Thymus (tissue), 11 donors: ENCODE results near the gene DBH. TPM values are rescaled to one million over a fixed set of nuclear protein-coding genes. Genes with fewer than 3 reads are reported as not detected.

Experiments
- DNase-seq, 9 donors: peaks; one replicate each; pipeline ENCODE4 v3.0.0-alpha.2; 2013; ENCODE audit warnings: low spot score in 9 of 9, low read depth in 6 of 9, missing footprints in 1 of 9
- H3K27ac ChIP-seq, 2 donors: one replicate each; pipeline ENCODE4 v1.5.1; 2013; ENCODE audit warnings: control low read depth in 1 of 2, low read depth in 1 of 2, low read length in 1 of 2, mild to moderate bottlenecking in 1 of 2, moderate library complexity in 1 of 2
- H3K27me3 ChIP-seq, 2 donors: one replicate each; pipeline ENCODE4 v1.5.1; 2013; ENCODE audit warnings: low read length in 1 of 2; ENCODE audit not compliant: control insufficient read depth in 2 of 2, insufficient read depth in 1 of 2
- H3K36me3 ChIP-seq, 2 donors: one replicate each; pipeline ENCODE4 v1.5.1; 2013; ENCODE audit warnings: low read length in 1 of 2, mild to moderate bottlenecking in 1 of 2, moderate library complexity in 1 of 2; ENCODE audit not compliant: control insufficient read depth in 2 of 2, insufficient read depth in 2 of 2
- H3K4me1 ChIP-seq, 2 donors: one replicate each; pipeline ENCODE4 v1.5.1; 2013; ENCODE audit warnings: low read length in 2 of 2; ENCODE audit not compliant: control insufficient read depth in 2 of 2, insufficient read depth in 2 of 2
- H3K4me3 ChIP-seq, 2 donors: one replicate each; pipeline ENCODE4 v1.5.1; 2013; ENCODE audit warnings: low read length in 2 of 2, control low read depth in 1 of 2, mild to moderate bottlenecking in 1 of 2
- H3K9me3 ChIP-seq, 2 donors: one replicate each; pipeline ENCODE4 v1.5.1; 2013; ENCODE audit warnings: low read length in 1 of 2, mild to moderate bottlenecking in 1 of 2; ENCODE audit not compliant: control insufficient read depth in 2 of 2, insufficient read depth in 1 of 2
- WGBS: extraction: QIAGEN DNeasy Blood & Tissue Kit; methylation state at CpG from one replicate; pipeline ENCODE4 v1.1.7; 2013; 5-methylcytosine and 5-hydroxymethylcytosine counted together
- polyA plus RNA-seq: library from polyadenylated mRNA; stranded (reverse); fragments of 200-250 nt; gene quantifications from one replicate; pipeline ENCODE4 v1.2.3, GENCODE V29; 2013
- total RNA-seq: library from RNA; stranded (reverse); fragments of 120-200 nt; gene quantifications from one replicate; pipeline ENCODE4 v1.2.4, GENCODE V29; 2013
- donor health status: healthy.

The DBH gene
- total and polyA plus RNA-seq, 2 donors = 0.25 to 0.28 TPM

- Histone ChIP-seq H3K4me1 (no peaks in the 10 kb centered on the region), H3K27ac (no peak overlapping the region), H3K4me3 (no peak overlapping the region), H3K27me3 (peaks cover 0 to 41% of the 10 kb centered on the region in 2 donors), H3K36me3 (no peaks in the 10 kb centered on the region), H3K9me3 (no peaks in the 10 kb centered on the region)
- DNase-seq = no peak
- whole genome bisulfite sequencing = 77% methylated on average over 16 of the region's 16 CpGs
Measured at GRCh38 chr9:133642708-133643361, 6.7 kb downstream of the DBH start.

GRCh38 chr9:133643362-133643755, 7.2 kb downstream of the DBH start:
- peaks cover 0 to 42% of the 10 kb centered on the region in 2 donors for H3K27me3 ChIP-seq
- WGBS = 97% methylated on average over 20 of the region's 20 CpGs
- no peaks in the 10 kb centered on the region for H3K4me1 ChIP-seq
- DNase-seq = no peak
- H3K36me3 ChIP-seq = no peaks in the 10 kb centered on the region
- no peak overlapping the region for H3K27ac ChIP-seq
- peaks cover 0 to 2% of the 10 kb centered on the region in 2 donors for H3K9me3 ChIP-seq
- H3K4me3 ChIP-seq = no peak overlapping the region

GRCh38 chr9:133643978-133644760, 8.0 kb downstream of the DBH start:
- Histone ChIP-seq H3K27ac (no peak overlapping the region), H3K9me3 (peaks cover 0 to 4% of the 10 kb centered on the region in 2 donors), H3K4me1 (no peaks in the 10 kb centered on the region), H3K4me3 (no peak overlapping the region), H3K27me3 (peaks cover 0 to 43% of the 10 kb centered on the region in 2 donors), H3K36me3 (no peaks in the 10 kb centered on the region)
- 93% methylated on average over 23 of the region's 23 CpGs for WGBS
- DNase-seq = no peak

- 50% methylated on average over 10 of the region's 10 CpGs for WGBS
Measured at GRCh38 chr9:133645021-133645765, 9.0 kb downstream of the DBH start.

GRCh38 chr9:133647148-133647547, 11.0 kb downstream of the DBH start:
- Histone ChIP-seq H3K27me3 (peaks cover 0 to 51% of the 10 kb centered on the region in 2 donors), H3K36me3 (no peaks in the 10 kb centered on the region), H3K4me1 (no peaks in the 10 kb centered on the region), H3K9me3 (peaks cover 0 to 4% of the 10 kb centered on the region in 2 donors), H3K27ac (no peak overlapping the region), H3K4me3 (no peak overlapping the region)
- DNase-seq = no peak
- WGBS = 80% methylated on average over 7 of the region's 7 CpGs

More at GRCh38 chr9:133645021-133645765, 9.0 kb downstream of the DBH start:
- Histone ChIP-seq H3K4me3 (no peak overlapping the region), H3K27ac (no peak overlapping the region), H3K4me1 (no peaks in the 10 kb centered on the region), H3K27me3 (peaks cover 0 to 49% of the 10 kb centered on the region in 2 donors), H3K9me3 (peaks cover 0 to 4% of the 10 kb centered on the region in 2 donors), H3K36me3 (no peaks in the 10 kb centered on the region)
- no peak for DNase-seq

GRCh38 chr9:133647765-133648469, 11.8 kb downstream of the DBH start:
- H3K4me1 ChIP-seq = no peaks in the 10 kb centered on the region
- no peaks in the 10 kb centered on the region for H3K36me3 ChIP-seq
- WGBS = 89% methylated on average over 25 of the region's 25 CpGs
- no peak for DNase-seq
- peaks cover 0 to 55% of the 10 kb centered on the region in 2 donors for H3K27me3 ChIP-seq
- H3K4me3 ChIP-seq = no peak overlapping the region
- peaks cover 0 to 4% of the 10 kb centered on the region in 2 donors for H3K9me3 ChIP-seq
- no peak overlapping the region for H3K27ac ChIP-seq

- H3K27ac ChIP-seq = no peak overlapping the region
- no peak for DNase-seq
- WGBS = 85% methylated on average over 7 of the region's 7 CpGs
- peaks cover 0 to 59% of the 10 kb centered on the region in 2 donors for H3K27me3 ChIP-seq
- H3K4me1 ChIP-seq = no peaks in the 10 kb centered on the region
- peaks cover 0 to 4% of the 10 kb centered on the region in 2 donors for H3K9me3 ChIP-seq
- H3K36me3 ChIP-seq = no peaks in the 10 kb centered on the region
- no peak overlapping the region for H3K4me3 ChIP-seq
Measured at GRCh38 chr9:133649194-133649593, 13.0 kb downstream of the DBH start.

- H3K27me3 ChIP-seq = peaks cover 0 to 63% of the 10 kb centered on the region in 2 donors
- DNase-seq = no peak
- no peaks in the 10 kb centered on the region for H3K36me3 ChIP-seq
- H3K9me3 ChIP-seq = peaks cover 0 to 4% of the 10 kb centered on the region in 2 donors
- no peak overlapping the region for H3K4me3 ChIP-seq
- peaks cover 0 to 3% of the 10 kb centered on the region in 2 donors for H3K4me1 ChIP-seq
- H3K27ac ChIP-seq = no peak overlapping the region
- 94% methylated on average over 12 of the region's 12 CpGs for WGBS
Measured at GRCh38 chr9:133650026-133650425, 13.9 kb downstream of the DBH start.
